Hindlimb muscle (tissue), 1 donor: ENCODE data around the gene LGALS3BP. TPM values are rescaled to one million over a fixed set of nuclear protein-coding genes. Genes with fewer than 3 reads are reported as not detected.
"Not testable (repeated sequence)": the region's sequence is repeated elsewhere in the genome, so short reads cannot be mapped to it uniquely, and the experiment has no call there.

ENCODE experiments used
- DNase-seq: peaks from one replicate; pipeline ENCODE4 v3.0.0-alpha.2; 2013
- polyA plus RNA-seq: library from polyadenylated mRNA; unstranded; fragments of 120-200 nt; gene quantifications from one replicate; pipeline ENCODE4 v1.2.1, GENCODE V29; 2013; ENCODE audit not compliant: insufficient read length

The LGALS3BP gene, protein sequence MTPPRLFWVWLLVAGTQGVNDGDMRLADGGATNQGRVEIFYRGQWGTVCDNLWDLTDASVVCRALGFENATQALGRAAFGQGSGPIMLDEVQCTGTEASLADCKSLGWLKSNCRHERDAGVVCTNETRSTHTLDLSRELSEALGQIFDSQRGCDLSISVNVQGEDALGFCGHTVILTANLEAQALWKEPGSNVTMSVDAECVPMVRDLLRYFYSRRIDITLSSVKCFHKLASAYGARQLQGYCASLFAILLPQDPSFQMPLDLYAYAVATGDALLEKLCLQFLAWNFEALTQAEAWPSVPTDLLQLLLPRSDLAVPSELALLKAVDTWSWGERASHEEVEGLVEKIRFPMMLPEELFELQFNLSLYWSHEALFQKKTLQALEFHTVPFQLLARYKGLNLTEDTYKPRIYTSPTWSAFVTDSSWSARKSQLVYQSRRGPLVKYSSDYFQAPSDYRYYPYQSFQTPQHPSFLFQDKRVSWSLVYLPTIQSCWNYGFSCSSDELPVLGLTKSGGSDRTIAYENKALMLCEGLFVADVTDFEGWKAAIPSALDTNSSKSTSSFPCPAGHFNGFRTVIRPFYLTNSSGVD
- 67.9 TPM for polyA plus RNA-seq

DNA sequence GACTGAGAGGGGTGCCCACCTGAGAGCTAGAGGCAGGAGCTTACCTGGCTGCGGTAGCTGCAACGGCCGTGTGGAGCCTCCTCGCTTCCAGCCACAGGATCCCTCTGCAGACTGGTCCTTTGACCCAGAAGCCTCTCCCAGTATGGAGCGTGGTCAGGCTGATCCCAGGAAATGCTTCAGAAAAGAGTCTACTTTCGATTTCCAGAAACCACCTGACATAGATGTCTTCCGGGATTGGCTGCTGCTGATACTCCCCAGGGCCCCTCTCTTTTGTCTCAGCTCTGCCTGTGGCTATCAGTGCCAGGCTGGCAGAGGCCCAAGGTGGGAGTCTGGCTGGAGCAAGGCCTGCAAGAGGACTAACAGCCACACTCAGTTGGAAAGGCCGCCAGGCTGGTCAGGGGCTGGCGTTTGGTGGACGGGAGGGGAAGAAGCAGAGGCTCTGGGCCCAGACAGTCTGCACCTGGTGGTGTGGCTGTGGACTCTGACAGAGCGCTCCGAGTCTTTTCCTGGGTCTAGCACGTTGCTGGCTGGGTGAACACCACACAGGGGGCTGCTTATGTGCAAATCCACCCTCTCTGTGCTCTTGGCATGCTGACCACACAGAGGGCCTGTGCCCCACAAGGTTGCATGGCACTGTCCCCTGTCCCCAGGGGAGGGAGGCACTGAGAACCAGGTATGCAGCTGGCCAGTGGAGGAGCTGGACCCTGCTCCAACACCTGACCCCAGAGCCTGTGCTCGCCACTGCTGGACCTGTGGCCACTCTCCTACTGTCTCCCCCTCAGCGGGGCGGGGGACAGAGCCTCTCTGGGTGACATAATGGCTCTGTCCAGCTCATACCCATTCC is at the start of gene LGALS3BP:
Gene LGALS3BP, minus strand, starts transcription at position 144 of the 844 bp plus-strand sequence. CDS start 2,732 bp downstream, outside the sequence.
- peak; percentile 65 for DNase-seq

DNA sequence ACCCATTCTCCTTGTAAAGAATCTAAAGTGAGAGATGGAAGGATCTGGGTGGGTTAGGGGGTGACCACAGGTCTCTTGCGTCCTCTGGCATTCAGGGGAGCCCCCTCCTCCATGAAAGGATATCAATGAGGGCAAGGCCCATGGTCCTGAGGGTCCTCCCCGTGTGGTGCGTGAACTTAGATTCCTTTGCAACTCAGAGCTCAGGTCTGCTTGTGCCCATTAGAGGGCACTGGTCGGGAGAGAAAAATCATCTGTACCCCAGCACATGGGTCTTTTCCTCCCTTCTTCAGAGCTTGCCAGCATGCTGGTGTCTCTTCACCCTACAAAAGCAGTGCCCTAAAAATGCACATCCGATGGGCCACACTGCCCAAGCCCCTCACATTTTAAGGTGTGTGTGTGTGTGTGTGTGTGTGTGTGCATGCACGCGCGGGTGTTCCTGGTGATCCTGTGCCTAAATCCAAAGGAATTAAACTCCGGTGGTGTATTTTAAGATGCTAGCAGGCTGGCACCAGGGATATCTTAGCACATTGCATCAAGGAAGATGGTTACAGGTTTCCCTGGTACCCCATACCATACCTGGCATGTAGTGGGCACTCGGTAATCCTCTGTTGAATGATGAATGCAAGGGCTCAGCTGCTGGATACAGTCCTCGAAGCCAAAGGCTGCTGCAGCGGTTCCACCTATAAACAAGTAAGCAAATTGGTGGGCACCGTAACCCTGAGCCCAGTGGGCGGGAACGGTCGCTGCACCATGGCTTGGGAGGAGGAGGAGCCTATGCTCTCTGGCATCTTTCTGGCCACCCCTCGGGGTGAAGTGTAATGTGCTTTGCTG is 49.0 kb upstream of the LGALS3BP start:
- no peak for DNase-seq

DNA sequence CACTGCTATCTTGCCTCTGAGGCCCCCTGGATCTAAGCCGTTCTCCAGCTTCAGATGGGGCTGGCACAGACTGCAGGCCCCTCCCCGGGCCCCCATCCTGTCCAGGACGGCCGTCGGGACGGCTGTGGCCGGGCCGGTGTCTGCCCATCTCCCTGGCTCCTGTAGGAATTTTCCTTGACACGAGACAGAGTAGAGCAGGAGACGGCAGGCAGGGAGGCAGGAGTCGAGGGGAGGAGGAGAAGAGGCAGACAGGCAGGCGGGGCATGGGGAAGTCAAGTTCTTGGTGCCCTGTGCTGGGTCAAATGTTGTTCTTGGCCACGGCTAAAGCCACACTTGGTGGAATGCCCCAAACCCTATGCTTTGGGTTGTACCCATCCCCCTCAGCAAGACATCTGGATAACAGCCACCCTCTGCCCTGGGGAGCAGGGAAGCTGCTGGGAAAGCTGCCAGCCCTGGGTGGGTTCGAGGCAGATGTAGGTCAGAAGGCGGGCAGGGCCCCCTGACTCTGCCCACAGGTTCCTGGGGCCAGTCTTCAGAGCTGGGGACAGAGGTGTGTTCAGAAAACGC is 48.3 kb upstream of the LGALS3BP start:
- DNase-seq, result peak; percentile 34

DNA sequence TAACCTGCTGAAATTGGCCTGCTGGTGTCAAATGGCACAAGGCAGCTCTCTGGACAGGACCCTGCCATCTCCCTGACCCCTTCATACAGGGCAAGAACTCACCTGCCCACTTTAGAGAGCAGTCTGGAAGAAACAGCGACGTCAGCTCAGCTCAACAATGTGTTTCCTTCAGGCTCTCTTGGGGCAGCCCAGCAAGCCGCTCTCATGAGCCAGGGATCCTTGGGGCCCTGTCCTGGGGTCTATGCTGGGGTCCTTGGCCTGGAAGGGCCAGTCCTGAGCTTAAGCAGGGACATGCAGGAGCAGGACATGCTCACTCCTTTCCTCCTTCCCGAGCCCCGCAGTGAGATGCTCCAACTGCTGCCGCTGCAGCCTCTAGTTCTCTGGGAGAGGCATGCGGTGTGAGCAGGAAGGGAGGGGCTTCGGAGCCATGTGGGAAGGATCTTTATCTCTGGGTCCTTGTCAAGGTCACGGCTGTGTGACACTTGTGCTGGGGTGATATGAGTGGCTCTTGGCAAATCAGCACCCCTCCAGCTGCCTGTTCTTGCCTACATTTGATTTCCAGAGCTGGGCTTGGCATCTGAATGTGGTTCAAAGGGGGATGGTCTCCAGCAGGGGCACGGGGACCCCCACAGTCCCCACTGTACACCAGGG is 47.7 kb upstream of the LGALS3BP start:
- DNase-seq, result no peak

DNA sequence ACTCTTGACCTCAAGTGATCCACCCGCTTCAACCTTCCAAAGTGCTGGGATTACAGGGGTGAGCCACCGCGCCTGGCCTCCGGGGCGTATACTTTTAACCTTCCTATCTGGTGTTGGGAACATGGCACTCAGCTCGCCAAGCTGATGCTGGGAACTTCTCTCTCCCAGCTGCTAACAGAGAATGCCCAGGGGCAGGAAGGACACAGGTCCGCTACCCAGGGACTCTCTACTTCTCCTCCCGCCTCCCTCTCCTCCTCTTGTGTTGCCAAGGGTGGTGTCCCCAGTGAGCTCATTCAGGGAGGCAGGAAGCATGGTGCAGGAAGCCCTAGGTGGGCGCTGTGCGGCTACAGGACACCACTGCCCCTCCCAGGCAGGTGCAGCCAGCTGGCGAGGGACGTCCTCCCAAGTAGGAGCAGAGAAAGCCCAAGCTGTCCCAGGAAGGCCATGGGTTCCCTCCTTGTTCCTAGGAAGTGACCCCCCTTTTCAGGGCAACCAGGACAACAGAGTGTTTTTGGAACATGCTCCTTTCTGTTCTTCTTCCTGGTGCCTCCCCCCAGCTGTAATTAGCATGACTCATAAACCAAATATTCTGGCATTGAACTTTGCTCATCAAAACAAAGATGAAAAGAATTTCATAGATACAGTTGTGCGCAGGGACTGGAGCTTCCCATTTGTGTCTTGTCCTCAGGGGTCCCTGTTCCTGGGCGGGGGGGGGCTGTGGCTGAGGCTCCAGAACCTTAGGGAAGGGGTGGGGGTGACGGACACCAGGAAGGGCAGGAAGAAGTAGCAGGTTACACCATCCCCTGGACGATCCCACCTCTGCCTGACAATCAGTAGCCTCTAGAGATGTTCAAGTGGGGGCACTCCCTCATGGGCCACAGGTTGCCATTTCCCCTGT is 46.9 kb upstream of the LGALS3BP start:
- no peak for DNase-seq

- DNase-seq, result no peak
Observed at GRCh38 chr17:79024901-79025737, 45.4 kb upstream of the LGALS3BP start.

- DNase-seq, result peak; percentile 73
Observed at GRCh38 chr17:79023886-79024771, 44.4 kb upstream of the LGALS3BP start, which contains the start of gene C1QTNF1. Gene C1QTNF1, plus strand, starts transcription at chr17:79024169. Its CDS starts 19,800 bp downstream, at chr17:79043969.

- DNase-seq, result no peak
Observed at GRCh38 chr17:79023180-79023705, 43.5 kb upstream of the LGALS3BP start.

GRCh38 chr17:79022507-79022991 is 42.8 kb upstream of the LGALS3BP start:
- no peak for DNase-seq

GRCh38 chr17:79021929-79022328 is 42.2 kb upstream of the LGALS3BP start:
- not testable (repeated sequence) for DNase-seq

GRCh38 chr17:79020631-79021301 is 41.0 kb upstream of the LGALS3BP start:
- DNase-seq, result no peak

GRCh38 chr17:79019632-79020584 is 40.2 kb upstream of the LGALS3BP start:
- DNase-seq, result peak; percentile 71

GRCh38 chr17:79019261-79019631 is 39.5 kb upstream of the LGALS3BP start:
- no peak for DNase-seq

- no peak for DNase-seq
Observed at GRCh38 chr17:79018370-79018695, 38.6 kb upstream of the LGALS3BP start.

DNA sequence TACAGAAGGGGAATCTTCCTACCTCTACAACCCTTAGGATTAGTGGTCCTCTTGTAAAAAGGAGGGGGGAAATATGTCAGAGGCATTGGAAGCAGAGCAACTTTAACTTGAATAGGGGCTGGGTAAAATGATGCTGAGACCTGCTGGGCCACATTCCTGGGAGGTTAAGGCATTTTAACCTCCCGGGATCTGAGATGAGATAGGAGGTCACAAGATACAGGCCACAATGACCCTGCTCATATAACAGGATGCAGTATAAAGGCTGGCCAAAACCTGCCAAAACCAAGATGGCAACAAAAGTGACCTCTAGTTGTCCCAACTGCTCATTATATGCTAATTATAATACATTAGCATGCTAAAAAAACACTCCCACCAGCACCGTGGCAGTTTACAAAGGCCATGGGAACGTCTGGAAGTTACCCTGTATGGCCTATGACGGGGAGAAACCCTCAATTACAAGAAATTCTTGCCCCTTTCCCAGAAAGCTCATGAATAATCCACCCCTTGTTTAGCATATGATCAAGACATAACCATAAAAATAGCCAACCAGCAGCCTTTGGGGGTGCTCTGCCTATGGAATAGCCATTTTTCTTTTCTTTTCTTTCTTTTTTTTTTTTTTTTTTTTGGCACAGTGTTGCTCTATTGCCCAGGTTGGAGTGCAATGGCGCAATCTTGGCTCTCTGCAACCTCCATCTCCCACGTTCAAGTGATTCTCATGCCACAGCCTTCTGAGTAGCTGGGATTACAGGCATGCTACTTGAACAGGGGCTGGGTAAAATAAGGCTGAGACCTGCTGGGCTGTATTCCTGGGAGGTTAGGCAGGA is 38.0 kb upstream of the LGALS3BP start:
- DNase-seq, result no peak
